WTC11 (cell line): ENCODE results near the gene ACSBG1. TPM values are rescaled to one million over a fixed set of nuclear protein-coding genes. Genes with fewer than 3 reads are reported as not detected.

Experiments
- ATAC-seq: fragments of 200-7000 bp; cut with Tn5 transposase; 2 replicates; pipeline ENCODE4 v1.10.0; 2021; ENCODE audit warnings: mild to moderate bottlenecking, moderate library complexity
- CTCF ChIA-PET: fragments of 300-600 bp; sonication (Branson Sonifier 250); formaldehyde crosslinking; loops from one replicate; lab custom pipeline; 2021; ENCODE audit warnings: antibody characterized with exemption; lab: Charles Lee
- POLR2A ChIA-PET: fragments of 350-600 bp; sonication (Branson Sonifier 250); formaldehyde crosslinking; loops from one replicate; lab custom pipeline; 2021; ENCODE audit warnings: antibody characterized with exemption; lab: Charles Lee
- DNase-seq: peaks from one replicate; pipeline ENCODE4 v3.0.0; 2021; ENCODE audit warnings: low spot score
- H3K27ac Mint-ChIP-seq: 2 replicates; pipeline ENCODE4 v1.8.0; 2021; ENCODE audit warnings: mixed read lengths
- H3K27me3 Mint-ChIP-seq: 2 replicates; pipeline ENCODE4 v1.8.0; 2021; ENCODE audit warnings: low read depth, mild to moderate bottlenecking, moderate library complexity, mixed read lengths
- H3K36me3 Mint-ChIP-seq: 2 replicates; pipeline ENCODE4 v1.8.0; 2021; ENCODE audit warnings: mixed read lengths
- H3K4me1 Mint-ChIP-seq: 2 replicates; pipeline ENCODE4 v1.8.0; 2022; ENCODE audit warnings: mixed read lengths
- H3K4me3 Mint-ChIP-seq: 2 replicates; pipeline ENCODE4 v1.8.0; 2021; ENCODE audit warnings: mild to moderate bottlenecking, moderate library complexity, mixed read lengths
- H3K9me3 Mint-ChIP-seq: 2 replicates; pipeline ENCODE4 v1.8.0; 2021; ENCODE audit warnings: mixed read lengths
- CREM ChIP-seq: sonication (generic); formaldehyde crosslinking; IDR thresholded peaks from 2 replicates; pipeline ENCODE4 v1.8.1; 2022; ENCODE audit warnings: mild to moderate bottlenecking, missing genetic modification reagents, moderate library complexity
- EMX1 ChIP-seq: fragments of 250-450 bp; sonication (Bioruptor Pico); IDR thresholded peaks from 2 replicates; pipeline ENCODE4 v1.8.0; 2021; ENCODE audit warnings: mild to moderate bottlenecking
- FOXJ3 ChIP-seq: sonication (generic); formaldehyde crosslinking; IDR thresholded peaks from 2 replicates; pipeline ENCODE4 v1.9.0; 2021; ENCODE audit warnings: missing genetic modification reagents, mild to moderate bottlenecking, borderline replicate concordance
- FOXP1 ChIP-seq: sonication (generic); formaldehyde crosslinking; IDR thresholded peaks from 2 replicates; pipeline ENCODE4 v1.8.0; 2022; ENCODE audit warnings: missing genetic modification reagents, mild to moderate bottlenecking, moderate library complexity, borderline replicate concordance
- GTF2I ChIP-seq: fragments of 250-450 bp; sonication (Bioruptor Pico); conservative IDR thresholded peaks from 2 replicates; pipeline ENCODE4 v1.4.0; 2021; ENCODE audit warnings: mild to moderate bottlenecking
- JAZF1 ChIP-seq: fragments of 250-450 bp; sonication (Bioruptor Pico); IDR thresholded peaks from 2 replicates; pipeline ENCODE4 v1.9.0; 2021; ENCODE audit warnings: moderate library complexity, mild to moderate bottlenecking, inconsistent platforms
- JUN ChIP-seq: sonication (generic); formaldehyde crosslinking; IDR thresholded peaks from 2 replicates; pipeline ENCODE4 v1.8.0; 2023; ENCODE audit warnings: mild to moderate bottlenecking, missing genetic modification reagents
- MXD4 ChIP-seq: fragments of 250-450 bp; sonication (Bioruptor Pico); IDR thresholded peaks from 2 replicates; pipeline ENCODE4 v1.8.0; 2021; ENCODE audit warnings: mild to moderate bottlenecking, moderate library complexity, borderline replicate concordance
- NFATC4 ChIP-seq: fragments of 250-450 bp; sonication (Bioruptor Pico); IDR thresholded peaks from 2 replicates; pipeline ENCODE4 v1.9.0; 2021; ENCODE audit warnings: mild to moderate bottlenecking
- NFE2L1 ChIP-seq: sonication (generic); formaldehyde crosslinking; IDR thresholded peaks from 2 replicates; pipeline ENCODE4 v1.8.1; 2023; ENCODE audit warnings: missing genetic modification reagents
- NFYB ChIP-seq: sonication (generic); formaldehyde crosslinking; conservative IDR thresholded peaks from 2 replicates; pipeline ENCODE4 v1.8.0; 2022; ENCODE audit warnings: low read depth, missing genetic modification reagents
- NR2C2 ChIP-seq: sonication (generic); formaldehyde crosslinking; IDR thresholded peaks from 2 replicates; pipeline ENCODE4 v1.8.0; 2022; ENCODE audit warnings: mild to moderate bottlenecking, missing genetic modification reagents
- NR3C1 ChIP-seq: sonication (generic); formaldehyde crosslinking; conservative IDR thresholded peaks from 2 replicates; pipeline ENCODE4 v1.8.1; 2023; ENCODE audit warnings: low read depth, mild to moderate bottlenecking, missing genetic modification reagents
- SOX15 ChIP-seq: fragments of 250-450 bp; sonication (Bioruptor Pico); IDR thresholded peaks from 2 replicates; pipeline ENCODE4 v1.9.0; 2021; ENCODE audit warnings: mild to moderate bottlenecking
- ZNF121 ChIP-seq: sonication (generic); formaldehyde crosslinking; IDR thresholded peaks from 2 replicates; pipeline ENCODE4 v1.8.0; 2023; ENCODE audit warnings: missing genetic modification reagents
- total RNA-seq: library from RNA; stranded (reverse); gene quantifications from 3 replicates; pipeline ENCODE4 v1.2.3, GENCODE V29; 2021
- TF ChIP-seq, protein P1 (sequence below): sonication (generic); formaldehyde crosslinking; IDR thresholded peaks from 2 replicates; pipeline ENCODE4 v1.8.0; 2023; ENCODE audit warnings: missing genetic modification reagents, mild to moderate bottlenecking, borderline replicate concordance
- TF ChIP-seq, protein P2 (sequence below): fragments of 250-450 bp; sonication (Bioruptor Pico); conservative IDR thresholded peaks from 2 replicates; pipeline ENCODE4 v1.9.0; 2021; ENCODE audit warnings: mild to moderate bottlenecking
- TF ChIP-seq, protein P3 (sequence below): sonication (generic); formaldehyde crosslinking; IDR thresholded peaks from 2 replicates; pipeline ENCODE4 v1.8.1; 2023; ENCODE audit warnings: mild to moderate bottlenecking, missing genetic modification reagents, borderline replicate concordance
- TF ChIP-seq, protein P4 (sequence below): sonication (generic); formaldehyde crosslinking; IDR thresholded peaks from 2 replicates; pipeline ENCODE4 v1.8.0; 2022; ENCODE audit warnings: mild to moderate bottlenecking, missing genetic modification reagents
- TF ChIP-seq, protein P5 (sequence below): sonication (generic); formaldehyde crosslinking; conservative IDR thresholded peaks from 2 replicates; pipeline ENCODE4 v1.8.1; 2023; ENCODE audit warnings: mild to moderate bottlenecking, low read depth, missing genetic modification reagents, moderate library complexity
- TF ChIP-seq, protein P6 (sequence below): sonication (generic); formaldehyde crosslinking; IDR thresholded peaks from 2 replicates; pipeline ENCODE4 v1.8.0; 2023; ENCODE audit warnings: missing genetic modification reagents

ACSBG1 gene
- total RNA-seq, 1 experiment from 2014 or later, result 5.8 TPM

DNA sequence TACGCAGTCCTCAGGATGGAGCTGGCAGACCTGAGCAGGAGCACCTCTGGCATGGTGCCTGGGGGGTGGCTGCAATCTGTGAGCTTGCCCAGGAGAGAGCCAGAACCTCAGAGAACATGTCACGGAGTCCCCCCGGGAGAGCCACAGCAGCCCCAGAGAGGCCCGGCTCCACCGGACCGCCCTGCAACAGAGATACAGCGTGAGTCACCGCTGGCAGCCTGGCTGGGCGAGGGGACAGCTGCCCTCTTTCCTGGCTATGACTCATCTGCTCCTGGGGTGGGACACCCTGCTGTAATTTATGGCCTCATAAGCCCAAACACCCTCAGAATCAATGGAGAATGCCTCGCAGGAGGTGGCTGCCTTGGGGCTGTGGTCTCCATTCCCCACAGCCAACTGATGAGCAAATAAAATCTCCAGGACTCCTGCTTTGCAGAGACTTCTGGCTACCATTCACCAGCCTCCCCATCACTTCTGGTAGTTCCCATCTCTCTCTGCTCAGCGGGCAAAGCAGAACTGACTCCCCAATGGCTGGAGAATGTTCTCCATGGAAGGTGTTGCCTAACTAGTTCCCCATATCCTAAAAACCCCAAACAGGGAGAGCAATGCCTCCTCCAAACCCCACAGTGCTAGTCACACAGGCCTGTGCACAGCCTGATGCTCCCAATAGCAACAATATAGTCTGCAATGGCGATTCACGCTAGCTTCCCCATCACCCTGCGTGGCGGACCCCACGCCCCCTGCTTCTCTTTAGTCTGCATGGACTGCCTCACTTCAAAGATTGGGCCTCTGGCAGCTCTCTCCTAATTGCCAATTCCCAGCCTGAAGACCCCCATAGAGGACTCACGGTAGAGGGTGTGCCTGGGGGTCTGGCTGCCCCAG lies 21.6 kb downstream of the ACSBG1 start (continued):
- TF ChIP-seq, protein P1, sequence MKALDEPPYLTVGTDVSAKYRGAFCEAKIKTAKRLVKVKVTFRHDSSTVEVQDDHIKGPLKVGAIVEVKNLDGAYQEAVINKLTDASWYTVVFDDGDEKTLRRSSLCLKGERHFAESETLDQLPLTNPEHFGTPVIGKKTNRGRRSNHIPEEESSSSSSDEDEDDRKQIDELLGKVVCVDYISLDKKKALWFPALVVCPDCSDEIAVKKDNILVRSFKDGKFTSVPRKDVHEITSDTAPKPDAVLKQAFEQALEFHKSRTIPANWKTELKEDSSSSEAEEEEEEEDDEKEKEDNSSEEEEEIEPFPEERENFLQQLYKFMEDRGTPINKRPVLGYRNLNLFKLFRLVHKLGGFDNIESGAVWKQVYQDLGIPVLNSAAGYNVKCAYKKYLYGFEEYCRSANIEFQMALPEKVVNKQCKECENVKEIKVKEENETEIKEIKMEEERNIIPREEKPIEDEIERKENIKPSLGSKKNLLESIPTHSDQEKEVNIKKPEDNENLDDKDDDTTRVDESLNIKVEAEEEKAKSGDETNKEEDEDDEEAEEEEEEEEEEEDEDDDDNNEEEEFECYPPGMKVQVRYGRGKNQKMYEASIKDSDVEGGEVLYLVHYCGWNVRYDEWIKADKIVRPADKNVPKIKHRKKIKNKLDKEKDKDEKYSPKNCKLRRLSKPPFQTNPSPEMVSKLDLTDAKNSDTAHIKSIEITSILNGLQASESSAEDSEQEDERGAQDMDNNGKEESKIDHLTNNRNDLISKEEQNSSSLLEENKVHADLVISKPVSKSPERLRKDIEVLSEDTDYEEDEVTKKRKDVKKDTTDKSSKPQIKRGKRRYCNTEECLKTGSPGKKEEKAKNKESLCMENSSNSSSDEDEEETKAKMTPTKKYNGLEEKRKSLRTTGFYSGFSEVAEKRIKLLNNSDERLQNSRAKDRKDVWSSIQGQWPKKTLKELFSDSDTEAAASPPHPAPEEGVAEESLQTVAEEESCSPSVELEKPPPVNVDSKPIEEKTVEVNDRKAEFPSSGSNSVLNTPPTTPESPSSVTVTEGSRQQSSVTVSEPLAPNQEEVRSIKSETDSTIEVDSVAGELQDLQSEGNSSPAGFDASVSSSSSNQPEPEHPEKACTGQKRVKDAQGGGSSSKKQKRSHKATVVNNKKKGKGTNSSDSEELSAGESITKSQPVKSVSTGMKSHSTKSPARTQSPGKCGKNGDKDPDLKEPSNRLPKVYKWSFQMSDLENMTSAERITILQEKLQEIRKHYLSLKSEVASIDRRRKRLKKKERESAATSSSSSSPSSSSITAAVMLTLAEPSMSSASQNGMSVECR (CRISPR knock-in tag), result no peak
- TF ChIP-seq JUN (CRISPR knock-in tag) (no peak), MXD4 (CRISPR knock-in tag) (no peak), NR3C1 (CRISPR knock-in tag) (no peak)
- TF ChIP-seq, protein P2, sequence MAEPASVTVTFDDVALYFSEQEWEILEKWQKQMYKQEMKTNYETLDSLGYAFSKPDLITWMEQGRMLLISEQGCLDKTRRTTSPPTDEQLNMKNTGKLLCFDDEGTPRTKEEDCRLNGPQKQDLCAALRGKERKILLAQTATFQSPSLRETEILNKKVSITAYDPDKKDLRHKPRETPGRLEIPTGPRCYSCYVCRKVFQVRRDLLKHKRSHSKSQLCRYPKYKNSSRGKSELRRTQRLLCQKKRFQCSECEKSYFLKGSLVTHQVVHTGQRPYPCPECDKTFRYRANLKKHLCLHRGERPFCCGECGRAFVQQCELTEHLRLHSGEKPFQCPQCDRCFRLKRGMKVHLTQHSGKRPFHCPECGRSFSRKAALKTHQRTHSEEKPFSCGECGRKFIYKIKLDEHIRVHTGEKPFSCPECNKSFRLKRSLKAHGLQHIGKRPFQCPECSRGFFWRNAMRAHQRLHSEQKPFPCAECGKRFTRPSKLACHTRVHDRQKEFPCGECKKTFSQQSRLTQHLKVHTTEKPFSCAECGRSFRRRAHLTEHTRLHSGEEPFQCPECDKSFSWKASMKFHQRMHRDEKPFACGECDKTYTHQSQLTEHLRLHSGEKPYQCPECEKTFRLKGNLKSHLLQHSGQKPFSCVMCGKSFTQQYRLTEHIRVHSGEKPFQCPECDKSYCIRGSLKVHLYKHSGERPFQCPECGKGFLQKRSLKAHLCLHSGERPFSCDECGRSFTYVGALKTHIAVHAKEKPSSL (CRISPR knock-in tag), result no peak

DNA sequence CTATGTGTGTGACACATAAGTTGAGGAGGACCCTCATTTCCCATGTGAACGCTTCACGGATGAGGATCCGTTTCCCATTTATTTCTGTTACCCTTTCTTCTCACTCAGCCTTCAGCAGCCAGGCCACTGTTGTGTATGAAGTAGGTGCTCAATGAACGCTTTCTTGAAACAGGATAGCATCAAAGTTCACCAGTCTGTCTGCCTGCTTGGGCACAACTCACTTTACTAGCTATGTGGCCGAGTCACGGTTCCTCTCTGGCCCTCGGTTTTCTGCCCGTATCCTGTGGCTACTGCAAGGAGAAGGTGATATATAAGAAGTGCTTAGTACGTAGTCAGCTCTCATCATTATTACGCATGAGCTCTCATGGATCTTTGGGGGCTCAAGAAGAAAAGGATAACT lies 22.4 kb downstream of the ACSBG1 start:
- CTCF ChIA-PET, result interaction anchor here (1.2 to 1.8 kb wide), 2 partner anchors 16 to 28 kb away, joined by 5 to 11 read pairs; no protein-coding TSS in a partner anchor
- ATAC-seq, result no peak
- TF ChIP-seq FOXJ3 (CRISPR knock-in tag) (no peak), NFATC4 (CRISPR knock-in tag) (no peak), FOXP1 (CRISPR knock-in tag) (no peak), JAZF1 (CRISPR knock-in tag) (no peak), CREM (CRISPR knock-in tag) (no peak), GTF2I (CRISPR knock-in tag) (no peak), NR2C2 (CRISPR knock-in tag) (no peak), NFYB (CRISPR knock-in tag) (no peak), ZNF121 (no peak), SOX15 (CRISPR knock-in tag) (no peak), EMX1 (CRISPR knock-in tag) (no peak), NFE2L1 (CRISPR knock-in tag) (no peak)
- TF ChIP-seq, protein P3, sequence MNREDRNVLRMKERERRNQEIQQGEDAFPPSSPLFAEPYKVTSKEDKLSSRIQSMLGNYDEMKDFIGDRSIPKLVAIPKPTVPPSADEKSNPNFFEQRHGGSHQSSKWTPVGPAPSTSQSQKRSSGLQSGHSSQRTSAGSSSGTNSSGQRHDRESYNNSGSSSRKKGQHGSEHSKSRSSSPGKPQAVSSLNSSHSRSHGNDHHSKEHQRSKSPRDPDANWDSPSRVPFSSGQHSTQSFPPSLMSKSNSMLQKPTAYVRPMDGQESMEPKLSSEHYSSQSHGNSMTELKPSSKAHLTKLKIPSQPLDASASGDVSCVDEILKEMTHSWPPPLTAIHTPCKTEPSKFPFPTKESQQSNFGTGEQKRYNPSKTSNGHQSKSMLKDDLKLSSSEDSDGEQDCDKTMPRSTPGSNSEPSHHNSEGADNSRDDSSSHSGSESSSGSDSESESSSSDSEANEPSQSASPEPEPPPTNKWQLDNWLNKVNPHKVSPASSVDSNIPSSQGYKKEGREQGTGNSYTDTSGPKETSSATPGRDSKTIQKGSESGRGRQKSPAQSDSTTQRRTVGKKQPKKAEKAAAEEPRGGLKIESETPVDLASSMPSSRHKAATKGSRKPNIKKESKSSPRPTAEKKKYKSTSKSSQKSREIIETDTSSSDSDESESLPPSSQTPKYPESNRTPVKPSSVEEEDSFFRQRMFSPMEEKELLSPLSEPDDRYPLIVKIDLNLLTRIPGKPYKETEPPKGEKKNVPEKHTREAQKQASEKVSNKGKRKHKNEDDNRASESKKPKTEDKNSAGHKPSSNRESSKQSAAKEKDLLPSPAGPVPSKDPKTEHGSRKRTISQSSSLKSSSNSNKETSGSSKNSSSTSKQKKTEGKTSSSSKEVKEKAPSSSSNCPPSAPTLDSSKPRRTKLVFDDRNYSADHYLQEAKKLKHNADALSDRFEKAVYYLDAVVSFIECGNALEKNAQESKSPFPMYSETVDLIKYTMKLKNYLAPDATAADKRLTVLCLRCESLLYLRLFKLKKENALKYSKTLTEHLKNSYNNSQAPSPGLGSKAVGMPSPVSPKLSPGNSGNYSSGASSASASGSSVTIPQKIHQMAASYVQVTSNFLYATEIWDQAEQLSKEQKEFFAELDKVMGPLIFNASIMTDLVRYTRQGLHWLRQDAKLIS (CRISPR knock-in tag), result no peak
- TF ChIP-seq, protein P4, sequence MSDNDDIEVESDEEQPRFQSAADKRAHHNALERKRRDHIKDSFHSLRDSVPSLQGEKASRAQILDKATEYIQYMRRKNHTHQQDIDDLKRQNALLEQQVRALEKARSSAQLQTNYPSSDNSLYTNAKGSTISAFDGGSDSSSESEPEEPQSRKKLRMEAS (CRISPR knock-in tag), result no peak
- TF ChIP-seq, protein P5, sequence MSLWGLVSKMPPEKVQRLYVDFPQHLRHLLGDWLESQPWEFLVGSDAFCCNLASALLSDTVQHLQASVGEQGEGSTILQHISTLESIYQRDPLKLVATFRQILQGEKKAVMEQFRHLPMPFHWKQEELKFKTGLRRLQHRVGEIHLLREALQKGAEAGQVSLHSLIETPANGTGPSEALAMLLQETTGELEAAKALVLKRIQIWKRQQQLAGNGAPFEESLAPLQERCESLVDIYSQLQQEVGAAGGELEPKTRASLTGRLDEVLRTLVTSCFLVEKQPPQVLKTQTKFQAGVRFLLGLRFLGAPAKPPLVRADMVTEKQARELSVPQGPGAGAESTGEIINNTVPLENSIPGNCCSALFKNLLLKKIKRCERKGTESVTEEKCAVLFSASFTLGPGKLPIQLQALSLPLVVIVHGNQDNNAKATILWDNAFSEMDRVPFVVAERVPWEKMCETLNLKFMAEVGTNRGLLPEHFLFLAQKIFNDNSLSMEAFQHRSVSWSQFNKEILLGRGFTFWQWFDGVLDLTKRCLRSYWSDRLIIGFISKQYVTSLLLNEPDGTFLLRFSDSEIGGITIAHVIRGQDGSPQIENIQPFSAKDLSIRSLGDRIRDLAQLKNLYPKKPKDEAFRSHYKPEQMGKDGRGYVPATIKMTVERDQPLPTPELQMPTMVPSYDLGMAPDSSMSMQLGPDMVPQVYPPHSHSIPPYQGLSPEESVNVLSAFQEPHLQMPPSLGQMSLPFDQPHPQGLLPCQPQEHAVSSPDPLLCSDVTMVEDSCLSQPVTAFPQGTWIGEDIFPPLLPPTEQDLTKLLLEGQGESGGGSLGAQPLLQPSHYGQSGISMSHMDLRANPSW (CRISPR knock-in tag), result no peak
- TF ChIP-seq, protein P6, sequence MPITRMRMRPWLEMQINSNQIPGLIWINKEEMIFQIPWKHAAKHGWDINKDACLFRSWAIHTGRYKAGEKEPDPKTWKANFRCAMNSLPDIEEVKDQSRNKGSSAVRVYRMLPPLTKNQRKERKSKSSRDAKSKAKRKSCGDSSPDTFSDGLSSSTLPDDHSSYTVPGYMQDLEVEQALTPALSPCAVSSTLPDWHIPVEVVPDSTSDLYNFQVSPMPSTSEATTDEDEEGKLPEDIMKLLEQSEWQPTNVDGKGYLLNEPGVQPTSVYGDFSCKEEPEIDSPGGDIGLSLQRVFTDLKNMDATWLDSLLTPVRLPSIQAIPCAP (CRISPR knock-in tag), result no peak

More for the DNA sequence above, 22.4 kb downstream of the ACSBG1 start:
- H3K4me3 Mint-ChIP-seq, result no peak overlapping the region
- H3K27ac Mint-ChIP-seq, result 0 out of 2 replicates have a peak overlapping the region, but pooled peaks have one; percentile 33
- DNase-seq, result no peak
- H3K27me3 Mint-ChIP-seq, result no peaks in the 10 kb centered on the region
- POLR2A ChIA-PET, result no interaction called here
- no peaks in the 10 kb centered on the region for H3K36me3 Mint-ChIP-seq
- peaks cover 6% of the 10 kb centered on the region for H3K4me1 Mint-ChIP-seq
- H3K9me3 Mint-ChIP-seq, result no peaks in the 10 kb centered on the region
